ENCODE measurements around the gene DIS3L2. TPM values are rescaled to one million over a fixed set of nuclear protein-coding genes. Genes with fewer than 3 reads are reported as not detected.
A peak's percentile ranks its signal among the peaks of the same experiment; 100 is the strongest.

Gene DIS3L2
- total RNA-seq, 2 donors from 2014 or later: 21.6 to 30.2 TPM

DNA sequence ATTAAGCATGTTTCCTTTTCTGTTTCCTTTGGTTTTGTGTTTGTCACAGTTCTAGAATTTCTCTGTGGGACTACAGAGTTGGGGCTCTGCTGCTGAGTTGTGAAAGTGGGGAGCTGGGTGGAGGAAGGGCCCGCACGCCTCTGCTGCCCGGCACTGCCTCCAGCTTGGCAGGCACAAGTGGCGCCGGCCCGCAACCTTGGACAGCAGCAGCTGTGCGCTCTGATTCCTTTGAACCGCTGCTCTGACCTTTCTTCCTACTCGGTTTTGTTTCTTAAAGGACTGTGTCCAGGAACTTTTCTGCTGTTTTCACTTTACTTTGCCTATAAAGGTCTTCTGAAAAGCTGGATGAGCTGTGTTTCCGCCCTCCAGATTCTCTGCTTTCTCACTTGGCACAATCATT is 279.4 kb downstream of the DIS3L2 start:
- H3K4me1 Mint-ChIP-seq: peaks cover 18% of the 10 kb centered on the region
- H3K27ac Mint-ChIP-seq: peak overlapping the region; percentile 97
- H3K4me3 Mint-ChIP-seq: peak overlapping the region; percentile 58
- no peak for ATAC-seq (replicated peaks)
- H3K9me3 Mint-ChIP-seq: no peaks in the 10 kb centered on the region
- H3K27me3 Mint-ChIP-seq: no peaks in the 10 kb centered on the region
- H3K36me3 Mint-ChIP-seq (ENCODE audit: low read depth): peaks cover 36% of the 10 kb centered on the region

DNA sequence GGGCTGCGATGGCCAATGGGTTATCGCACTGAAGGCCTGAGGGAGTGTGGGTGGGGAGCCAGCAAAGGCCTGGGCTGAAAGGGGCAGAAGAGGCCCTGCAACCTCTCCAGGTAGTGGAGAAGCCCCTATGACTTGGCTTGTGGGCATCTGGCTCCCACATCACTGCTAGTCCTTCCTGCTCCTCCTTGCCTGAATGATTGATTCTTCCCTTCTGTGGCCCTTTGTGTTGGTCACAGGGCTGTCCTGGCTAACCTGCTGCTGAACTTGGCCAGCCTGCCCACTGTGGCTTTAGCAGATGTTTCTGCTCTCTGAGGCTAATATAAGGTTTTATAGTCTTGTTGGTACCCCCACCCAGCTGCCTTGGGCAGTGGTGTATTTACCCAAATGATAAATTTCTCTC is 280.8 kb downstream of the DIS3L2 start:
- Mint-ChIP-seq H3K36me3 (ENCODE audit: low read depth) (peaks cover 36% of the 10 kb centered on the region), H3K4me3 (no peak overlapping the region), H3K9me3 (no peaks in the 10 kb centered on the region), H3K4me1 (peaks cover 16% of the 10 kb centered on the region), H3K27me3 (no peaks in the 10 kb centered on the region), H3K27ac (no peak overlapping the region)
- no peak for ATAC-seq (replicated peaks)

DNA sequence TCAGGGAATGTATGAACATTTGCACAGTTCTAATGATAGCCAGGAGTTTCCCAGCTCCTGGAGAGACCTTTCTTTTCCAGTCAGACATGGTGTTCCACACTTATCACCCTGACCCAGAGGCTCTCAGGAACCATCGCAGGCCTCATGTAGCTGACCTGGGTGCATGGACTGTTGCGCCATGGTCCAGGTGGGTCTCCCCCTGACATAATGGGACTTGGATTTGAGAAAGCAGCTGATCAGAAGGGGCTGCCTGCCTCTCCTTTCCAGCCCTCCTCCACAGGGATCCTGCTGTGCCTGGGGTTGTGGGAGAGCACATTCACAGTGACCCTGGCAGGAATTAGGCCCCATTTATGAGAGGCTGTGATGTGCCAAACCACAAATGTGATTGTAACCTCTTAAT is 283.6 kb downstream of the DIS3L2 start:
- H3K9me3 Mint-ChIP-seq: no peaks in the 10 kb centered on the region
- peaks cover 19% of the 10 kb centered on the region for H3K36me3 Mint-ChIP-seq (ENCODE audit: low read depth)
- H3K27ac Mint-ChIP-seq: no peak overlapping the region
- no peaks in the 10 kb centered on the region for H3K27me3 Mint-ChIP-seq
- H3K4me1 Mint-ChIP-seq: peaks cover 7% of the 10 kb centered on the region
- no peak for ATAC-seq (replicated peaks)
- H3K4me3 Mint-ChIP-seq: no peak overlapping the region

DNA sequence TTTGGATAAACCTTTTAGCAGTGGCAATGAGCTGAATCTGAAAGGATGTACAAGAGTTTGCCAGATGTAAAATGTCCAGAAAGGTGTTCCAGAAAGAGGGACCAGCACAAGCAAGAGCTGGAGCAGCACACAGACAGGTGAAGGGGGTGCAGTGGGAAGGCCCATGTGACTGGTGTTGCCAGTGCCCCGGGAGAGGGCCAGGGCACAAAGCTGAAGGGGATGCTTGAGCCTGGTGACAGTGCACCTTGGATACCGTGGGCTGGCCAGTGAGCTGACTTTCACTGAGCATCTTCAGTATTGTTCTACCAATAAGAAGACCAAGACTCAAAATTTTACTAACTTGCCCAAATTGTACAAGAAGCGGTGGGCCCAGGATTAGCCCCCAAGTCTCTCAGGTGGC is 284.7 kb downstream of the DIS3L2 start:
- H3K27ac Mint-ChIP-seq: no peak overlapping the region
- no peaks in the 10 kb centered on the region for H3K9me3 Mint-ChIP-seq
- H3K27me3 Mint-ChIP-seq: no peaks in the 10 kb centered on the region
- H3K4me3 Mint-ChIP-seq: no peak overlapping the region
- no peaks in the 10 kb centered on the region for H3K4me1 Mint-ChIP-seq
- H3K36me3 Mint-ChIP-seq (ENCODE audit: low read depth): peaks cover 19% of the 10 kb centered on the region
- ATAC-seq (replicated peaks): no peak

DNA sequence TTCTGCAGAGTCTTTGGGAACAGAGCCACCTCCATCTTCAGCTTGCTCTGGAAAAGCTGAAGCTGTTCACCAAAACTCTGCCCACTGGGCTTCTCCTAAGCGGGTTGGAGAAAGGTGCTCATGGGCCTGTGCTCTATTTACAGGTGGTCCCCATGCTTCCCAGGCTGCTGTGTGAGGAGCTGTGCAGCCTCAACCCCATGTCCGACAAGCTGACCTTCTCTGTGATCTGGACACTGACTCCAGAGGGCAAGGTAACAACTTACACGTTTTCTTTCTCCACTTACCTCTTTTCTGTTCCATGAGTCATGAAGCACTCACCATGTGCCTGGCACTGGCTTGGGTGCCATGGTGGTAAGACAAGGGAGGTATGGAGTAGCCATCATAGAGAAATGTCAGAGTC is 287.6 kb downstream of the DIS3L2 start:
- H3K27ac Mint-ChIP-seq: no peak overlapping the region
- H3K27me3 Mint-ChIP-seq: no peaks in the 10 kb centered on the region
- H3K4me3 Mint-ChIP-seq: no peak overlapping the region
- peaks cover 28% of the 10 kb centered on the region for H3K36me3 Mint-ChIP-seq (ENCODE audit: low read depth)
- H3K4me1 Mint-ChIP-seq: no peaks in the 10 kb centered on the region
- no peak for ATAC-seq (replicated peaks)
- no peaks in the 10 kb centered on the region for H3K9me3 Mint-ChIP-seq

DNA sequence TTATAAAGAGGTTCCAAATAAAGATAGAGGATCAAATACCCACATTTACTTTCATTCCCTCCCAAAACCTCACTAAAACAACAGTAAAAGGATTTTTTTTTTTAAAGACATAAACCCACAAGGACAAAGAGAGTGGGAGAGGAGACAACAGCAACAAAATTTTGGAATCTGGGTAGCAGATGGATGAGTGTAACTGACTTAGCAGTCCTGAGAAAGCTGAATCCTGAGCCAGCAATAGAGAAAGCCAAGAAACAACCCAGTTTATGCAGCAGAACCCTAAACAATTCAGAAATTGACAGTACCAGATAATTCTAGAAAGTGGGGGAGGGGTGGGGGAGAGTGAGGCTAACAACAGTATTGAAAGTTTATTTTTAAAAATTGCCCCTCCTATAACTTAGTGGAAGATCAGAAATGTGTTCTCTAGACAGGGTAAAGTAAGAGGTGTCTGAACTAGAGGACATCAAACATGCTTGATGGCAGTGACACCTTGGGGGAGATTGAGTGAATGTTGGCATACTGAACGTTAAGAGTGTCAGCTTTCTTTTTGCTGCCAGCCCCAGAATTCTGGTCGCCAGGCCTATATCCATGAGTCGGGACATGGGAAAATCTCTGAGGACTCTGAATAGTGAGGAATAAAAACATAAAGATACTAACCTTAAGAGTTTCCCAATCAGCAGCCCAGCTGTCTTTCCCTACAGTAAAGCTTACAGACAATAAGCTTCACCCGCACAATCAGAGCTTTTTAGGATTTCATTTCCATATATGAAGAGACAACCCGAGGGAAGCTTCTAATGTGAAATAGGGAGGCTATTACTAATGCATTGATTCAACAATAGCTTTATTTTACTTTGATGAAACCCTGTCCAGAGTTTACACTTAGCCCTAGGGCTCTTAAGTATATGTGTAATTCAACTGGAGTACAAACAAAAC is 289.0 kb downstream of the DIS3L2 start:
- H3K27me3 Mint-ChIP-seq: no peaks in the 10 kb centered on the region
- peaks cover 28% of the 10 kb centered on the region for H3K36me3 Mint-ChIP-seq (ENCODE audit: low read depth)
- no peaks in the 10 kb centered on the region for H3K9me3 Mint-ChIP-seq
- ATAC-seq (replicated peaks): no peak
- H3K4me3 Mint-ChIP-seq: no peak overlapping the region
- no peaks in the 10 kb centered on the region for H3K4me1 Mint-ChIP-seq
- no peak overlapping the region for H3K27ac Mint-ChIP-seq

DNA sequence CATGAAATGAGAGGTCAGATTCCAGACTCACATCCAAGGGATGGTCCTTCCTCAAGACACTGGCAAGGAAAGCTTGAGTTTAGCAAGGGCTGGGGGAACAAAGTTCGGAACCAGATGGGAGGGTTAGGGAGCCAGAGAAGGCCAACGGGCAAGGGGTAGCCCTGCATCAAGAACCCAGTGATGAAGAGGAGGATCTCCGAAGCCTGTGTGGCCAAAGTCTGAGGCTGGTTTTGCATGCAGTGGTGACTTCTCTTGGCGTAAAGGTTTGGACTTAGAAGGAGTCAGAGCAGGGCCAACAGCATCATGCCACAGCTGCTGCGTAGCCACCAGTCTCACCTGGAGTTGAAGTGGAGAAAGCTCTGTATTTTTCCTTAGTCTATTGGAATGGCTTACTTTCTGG is 293.5 kb downstream of the DIS3L2 start:
- H3K4me1 Mint-ChIP-seq: no peaks in the 10 kb centered on the region
- no peak for ATAC-seq (replicated peaks)

DNA sequence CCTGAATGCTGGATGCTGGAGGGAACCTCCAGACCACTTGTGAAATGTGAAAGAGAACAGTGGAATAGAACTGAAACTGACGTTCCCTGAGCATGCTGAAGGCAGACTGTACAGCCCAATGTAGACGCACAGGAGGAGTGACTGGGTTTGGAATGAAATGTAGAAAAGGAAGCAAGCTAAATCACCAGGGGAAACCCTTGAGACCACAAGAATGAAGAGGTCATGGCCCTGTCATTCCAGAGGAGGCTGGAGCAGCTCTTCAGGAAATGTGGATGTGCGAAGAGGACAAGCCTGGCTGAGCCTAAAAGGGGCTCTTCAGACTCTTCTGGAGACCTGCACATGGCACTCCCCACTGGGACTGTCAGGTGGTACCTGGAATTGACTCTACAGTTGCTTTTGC is 298.6 kb downstream of the DIS3L2 start:
- Mint-ChIP-seq H3K27me3 (no peaks in the 10 kb centered on the region), H3K9me3 (no peaks in the 10 kb centered on the region), H3K27ac (no peak overlapping the region), H3K36me3 (ENCODE audit: low read depth) (peaks cover 62% of the 10 kb centered on the region), H3K4me3 (no peak overlapping the region), H3K4me1 (no peaks in the 10 kb centered on the region)
- no peak for ATAC-seq (replicated peaks)

More for the DNA sequence above, 293.5 kb downstream of the DIS3L2 start:
- Mint-ChIP-seq H3K36me3 (ENCODE audit: low read depth) (peaks cover 50% of the 10 kb centered on the region), H3K9me3 (no peaks in the 10 kb centered on the region), H3K27ac (no peak overlapping the region), H3K27me3 (no peaks in the 10 kb centered on the region), H3K4me3 (no peak overlapping the region)

DNA sequence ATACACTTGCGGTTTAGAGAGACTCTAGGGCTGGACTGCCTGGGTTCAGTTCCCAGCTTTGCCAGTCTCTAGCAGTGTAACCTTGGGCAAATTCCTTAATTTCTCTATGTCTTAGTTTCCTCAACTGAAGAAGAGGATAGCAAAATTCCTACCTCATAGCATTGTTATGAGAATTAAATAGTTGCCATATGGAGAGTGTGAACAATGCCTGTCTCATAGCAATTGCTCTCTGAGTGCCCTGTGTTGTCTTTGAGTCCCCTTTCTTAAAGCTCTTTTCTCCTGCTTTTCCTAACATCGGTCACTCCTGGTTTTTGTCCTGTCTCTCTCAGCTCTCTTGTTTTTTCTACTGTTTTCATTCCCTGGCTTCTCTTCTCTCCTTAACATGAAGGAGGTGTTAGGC is 300.3 kb downstream of the DIS3L2 start:
- Mint-ChIP-seq H3K27me3 (no peaks in the 10 kb centered on the region), H3K4me3 (no peak overlapping the region), H3K9me3 (no peaks in the 10 kb centered on the region), H3K27ac (no peak overlapping the region), H3K36me3 (ENCODE audit: low read depth) (peaks cover 60% of the 10 kb centered on the region), H3K4me1 (no peaks in the 10 kb centered on the region)
- ATAC-seq (replicated peaks): no peak

DNA sequence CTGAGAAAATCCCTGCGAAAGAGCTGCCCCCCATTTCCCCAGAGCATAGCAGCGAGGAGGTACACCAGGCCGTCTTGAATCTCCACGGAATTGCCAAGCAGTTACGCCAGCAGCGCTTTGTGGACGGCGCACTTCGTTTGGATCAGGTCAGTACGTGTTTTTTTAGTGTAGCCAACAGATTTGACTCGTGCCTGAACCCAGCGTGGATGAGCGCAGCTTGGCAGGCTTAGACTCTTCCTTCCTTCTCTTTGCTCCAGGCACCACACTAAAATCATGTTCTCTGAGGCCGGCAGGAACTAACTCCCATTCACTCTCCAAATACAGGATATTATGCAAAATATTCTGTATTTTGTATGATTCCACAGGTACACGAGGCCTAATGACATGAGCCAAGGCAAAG is 301.8 kb downstream of the DIS3L2 start:
- no peaks in the 10 kb centered on the region for H3K4me1 Mint-ChIP-seq
- no peak for ATAC-seq (replicated peaks)
- no peak overlapping the region for H3K4me3 Mint-ChIP-seq
- peaks cover 55% of the 10 kb centered on the region for H3K36me3 Mint-ChIP-seq (ENCODE audit: low read depth)
- H3K27me3 Mint-ChIP-seq: no peaks in the 10 kb centered on the region
- H3K9me3 Mint-ChIP-seq: no peaks in the 10 kb centered on the region
- H3K27ac Mint-ChIP-seq: no peak overlapping the region

DNA sequence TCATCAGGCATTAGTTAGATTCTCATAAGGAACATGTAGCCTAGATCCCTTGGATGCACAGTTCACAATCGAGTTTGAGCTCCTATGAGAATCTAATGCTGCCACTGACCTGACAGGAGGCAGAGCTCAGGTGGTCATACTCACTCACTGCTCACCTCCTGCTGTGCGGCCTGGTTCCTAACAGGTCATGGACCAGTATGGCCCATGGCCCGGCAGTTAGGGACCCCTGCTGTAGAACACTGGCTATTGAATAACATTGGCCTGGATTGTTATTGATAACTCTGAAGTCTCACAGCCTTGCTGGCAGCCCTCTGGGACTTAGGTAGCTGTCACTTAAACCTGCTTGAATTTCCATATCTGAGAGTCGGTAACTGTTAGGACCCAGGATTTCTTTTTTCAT is 302.6 kb downstream of the DIS3L2 start:
- no peaks in the 10 kb centered on the region for H3K4me1 Mint-ChIP-seq
- peaks cover 49% of the 10 kb centered on the region for H3K36me3 Mint-ChIP-seq (ENCODE audit: low read depth)
- no peak overlapping the region for H3K4me3 Mint-ChIP-seq
- no peak overlapping the region for H3K27ac Mint-ChIP-seq
- ATAC-seq (replicated peaks): no peak
- H3K27me3 Mint-ChIP-seq: no peaks in the 10 kb centered on the region
- H3K9me3 Mint-ChIP-seq: no peaks in the 10 kb centered on the region

DNA sequence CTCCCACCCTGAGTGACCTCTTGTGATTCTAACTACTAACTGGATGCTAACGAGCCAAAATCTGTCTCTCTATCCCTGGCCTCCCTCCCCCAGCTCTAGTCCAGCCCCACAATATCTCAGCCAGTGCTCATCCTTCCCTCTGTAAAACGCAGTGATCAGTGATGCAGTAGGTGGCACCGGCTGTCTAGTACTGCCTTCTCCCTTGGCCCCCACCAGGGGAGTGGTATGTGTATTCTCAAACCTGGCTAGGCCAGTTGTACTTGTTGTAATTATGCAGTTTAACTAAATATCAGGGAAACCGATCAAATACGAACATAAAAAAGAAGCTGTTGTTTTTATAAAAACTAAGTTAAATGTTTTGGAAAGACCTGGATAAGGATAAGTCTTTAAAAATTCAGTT is 303.8 kb downstream of the DIS3L2 start:
- no peak for ATAC-seq (replicated peaks)

DNA sequence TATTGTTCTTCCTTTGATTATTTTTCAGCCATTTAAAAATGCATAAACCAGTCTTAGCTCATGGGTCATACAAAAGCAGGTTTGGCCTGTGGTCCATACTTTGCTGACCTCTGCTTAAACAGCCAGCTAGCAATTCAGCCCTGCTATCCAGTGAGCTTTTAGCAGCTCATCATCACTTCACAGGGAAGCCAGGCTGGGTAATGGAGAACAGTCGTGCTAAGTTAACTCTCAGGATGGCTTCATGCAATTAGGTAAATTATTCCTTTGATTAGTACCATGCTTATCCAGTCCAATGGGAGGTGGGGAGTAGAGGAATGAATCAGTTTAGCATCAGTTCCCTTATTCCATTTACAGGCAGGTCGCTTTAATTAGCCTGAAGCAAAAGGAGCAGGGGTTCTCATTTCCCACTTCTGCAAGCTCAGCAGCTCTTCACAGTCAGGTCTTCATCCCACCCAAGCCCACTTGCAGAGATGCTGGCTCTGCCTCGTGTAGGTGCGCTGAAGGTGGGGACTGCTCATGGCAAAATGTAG is 307.2 kb downstream of the DIS3L2 start:
- H3K36me3 Mint-ChIP-seq (ENCODE audit: low read depth): peaks cover 18% of the 10 kb centered on the region
- H3K4me3 Mint-ChIP-seq: no peak overlapping the region
- no peak for ATAC-seq (replicated peaks)
- H3K4me1 Mint-ChIP-seq: no peaks in the 10 kb centered on the region
- H3K27ac Mint-ChIP-seq: no peak overlapping the region
- no peaks in the 10 kb centered on the region for H3K9me3 Mint-ChIP-seq
- no peaks in the 10 kb centered on the region for H3K27me3 Mint-ChIP-seq

More for the DNA sequence above, 303.8 kb downstream of the DIS3L2 start:
- Mint-ChIP-seq H3K4me3 (no peak overlapping the region), H3K27me3 (no peaks in the 10 kb centered on the region), H3K27ac (no peak overlapping the region), H3K9me3 (no peaks in the 10 kb centered on the region), H3K4me1 (no peaks in the 10 kb centered on the region), H3K36me3 (ENCODE audit: low read depth) (peaks cover 39% of the 10 kb centered on the region)

DNA sequence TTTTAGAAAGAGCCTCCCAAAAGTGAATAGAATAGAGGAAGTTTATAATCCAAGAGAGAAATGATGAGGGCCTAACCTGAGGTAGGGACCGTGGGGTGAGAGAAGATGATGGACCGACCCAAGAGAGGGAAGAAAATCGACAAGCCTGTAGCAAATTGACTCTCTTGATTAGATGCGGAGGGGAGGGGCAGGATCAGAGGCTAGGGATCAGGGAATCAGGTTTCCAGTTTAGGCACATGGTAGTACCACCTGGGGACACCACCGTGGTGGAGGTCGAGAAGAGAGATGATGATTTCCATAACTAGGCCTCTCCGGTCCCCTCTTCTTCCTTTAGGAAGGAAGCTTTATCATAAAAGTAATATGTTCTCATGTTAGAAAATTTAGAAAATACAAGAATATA is 308.4 kb downstream of the DIS3L2 start:
- Mint-ChIP-seq H3K27me3 (no peaks in the 10 kb centered on the region), H3K4me3 (no peak overlapping the region), H3K27ac (no peak overlapping the region), H3K36me3 (ENCODE audit: low read depth) (peaks cover 8% of the 10 kb centered on the region), H3K9me3 (no peaks in the 10 kb centered on the region), H3K4me1 (no peaks in the 10 kb centered on the region)
- no peak for ATAC-seq (replicated peaks)

DNA sequence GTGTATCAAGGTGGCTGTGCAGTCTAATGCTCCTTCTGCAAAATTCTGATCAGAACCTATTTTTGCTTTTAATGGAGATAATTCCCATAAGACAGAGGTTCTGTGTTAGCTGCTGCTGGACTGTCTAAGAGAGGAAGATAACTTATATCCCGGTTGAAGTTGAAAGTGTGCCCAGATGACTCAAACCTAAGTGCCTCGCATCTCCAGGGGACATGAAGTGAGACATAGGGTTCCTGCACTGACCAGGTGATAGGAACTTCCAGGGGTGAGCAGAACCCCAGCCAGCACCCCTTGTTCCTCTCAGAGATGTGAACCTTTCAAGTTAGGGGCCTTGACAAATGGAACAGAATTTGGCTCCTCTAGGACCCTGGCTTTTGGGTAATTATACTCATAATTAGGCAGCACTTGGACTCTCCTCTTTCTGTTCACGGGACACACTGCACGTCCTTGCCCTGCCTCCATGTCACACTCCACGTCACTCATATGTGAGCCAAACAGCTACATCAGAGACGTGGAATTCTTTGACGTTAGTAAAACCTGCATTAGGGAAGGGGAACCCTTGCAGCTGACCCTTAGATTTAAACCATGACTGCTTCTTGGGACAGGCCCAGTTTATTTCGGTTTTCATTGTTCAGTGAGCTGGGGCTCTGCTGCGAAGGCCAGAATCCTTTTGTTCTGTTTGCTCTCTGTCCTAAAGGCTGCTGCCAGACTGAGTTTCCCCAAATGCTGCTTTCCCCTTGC is 312.6 kb downstream of the DIS3L2 start:
- ATAC-seq (replicated peaks): no peak
- Mint-ChIP-seq H3K4me1 (no peaks in the 10 kb centered on the region), H3K4me3 (no peak overlapping the region), H3K27me3 (no peaks in the 10 kb centered on the region), H3K36me3 (ENCODE audit: low read depth) (peaks cover 10% of the 10 kb centered on the region), H3K9me3 (no peaks in the 10 kb centered on the region), H3K27ac (peak overlapping the region; percentile 6)
